ENCODE data around the gene PAK5.

- TF ChIP-seq POLR2A (IDR thresholded peaks at IDR 0.05; ENCODE audit: low read depth, low read length) (no peak), POLR2AphosphoS5 (IDR thresholded peaks at IDR 0.05; ENCODE audit: low read depth, low read length) (no peak), TAF1 (IDR thresholded peaks at IDR 0.05; ENCODE audit: borderline replicate concordance, low read depth, low read length) (no peak)
These were observed 247.8 kb downstream of the PAK5 start for GRCh38 chr20:9591080-9591479.
